ENCODE measurements around the gene TXNL4B. TPM values are rescaled to one million over a fixed set of nuclear protein-coding genes. Genes with fewer than 3 reads are reported as not detected.
A peak's percentile ranks its signal among the peaks of the same experiment; 100 is the strongest.

TXNL4B gene
- total and polyA plus RNA-seq, 9 of the 15 experiments (the other 6 are each of a cell fraction or from before 2014, with no cell fraction given) = 11.9 to 38.0 (median 22.3) TPM

- in situ Hi-C loops (cut with MboI) = no loop called here
- 89% methylated on average over 15 of the region's 17 CpGs for WGBS (ENCODE audit: insufficient coverage, low coverage, missing lambda C conversion rate)
- CTCF ChIA-PET (ENCODE audit: low intra/inter-chr PET ratio) = no interaction called here
Measured at GRCh38 chr16:72107371-72107770, 14.0 kb upstream of the TXNL4B start.

GRCh38 chr16:72105978-72106377, 12.6 kb upstream of the TXNL4B start:
- Histone ChIP-seq H3K9ac (ENCODE audit: insufficient read depth in 1 of 2, low read depth in 2 of 2, low read length in 2 of 2) (no peak overlapping the region), H3K27me3 (ENCODE audit: control insufficient read depth in 2 of 2, insufficient read depth in 2 of 2, low read length in 2 of 2) (no peaks in the 10 kb centered on the region), H3K36me3 (ENCODE audit: control insufficient read depth, insufficient read depth, low read length) (peaks cover 98% of the 10 kb centered on the region), H3K4me1 (replicated peaks in 1 of 2; ENCODE audit: control insufficient read depth in 2 of 2, insufficient read depth in 2 of 2, low read length in 2 of 2) (peaks cover 0 to 4% of the 10 kb centered on the region in 2 experiments; a peak in 1 of 5 replicates), H3K9me3 (replicated peaks; ENCODE audit: control insufficient read depth, insufficient read depth, low read depth, low read length) (no peaks in the 10 kb centered on the region), H3K4me2 (ENCODE audit: insufficient read depth, low read length) (no peak overlapping the region), H2AFZ (ENCODE audit: low read depth, low read length) (no peak overlapping the region), H3K27ac (ENCODE audit: extremely low read depth, low read depth, low read length) (no peak overlapping the region), H3K4me3 (no peak overlapping the region), H4K20me1 (replicated peaks; ENCODE audit: control insufficient read depth, insufficient read depth, low read length) (no peaks in the 10 kb centered on the region), H3K9me1 (ENCODE audit: control insufficient read depth, insufficient read depth, low read length) (peaks cover 3% of the 10 kb centered on the region), H3K79me2 (ENCODE audit: control insufficient read depth, insufficient read depth, low read length) (no peaks in the 10 kb centered on the region)
- ATAC-seq (no peak), FAIRE-seq (no peak), DNase-seq (ENCODE audit: extremely low read depth in 1 of 4, low spot score in 3 of 4) (no peak)
- no TSS peak for BruUV-seq (replicated peaks)
- CTCF ChIA-PET (ENCODE audit: low intra/inter-chr PET ratio) = no interaction called here
- 94% methylated on average over 11 of the region's 12 CpGs for WGBS (ENCODE audit: insufficient coverage, low coverage, missing lambda C conversion rate)
- POLR2A ChIA-PET = no interaction called here
- intact Hi-C loops (cut with micrococcal nuclease) = no loop called here
- in situ Hi-C loops (cut with MboI) = no loop called here
- no peak for TF ChIP-seq CBX8 (IDR thresholded peaks at IDR 0.05; ENCODE audit: borderline replicate concordance, extremely low read depth, low read depth, low read length, poor library complexity, severe bottlenecking)
- 0 out of 2 replicates have a peak, but pooled peaks have one; percentile 14 for TF ChIP-seq RBFOX2 (IDR thresholded peaks at IDR 0.05; ENCODE audit: low read depth, low read length)
- TF ChIP-seq BACH1 (tag; IDR thresholded peaks at IDR 0.05) = no peak

More at GRCh38 chr16:72107371-72107770, 14.0 kb upstream of the TXNL4B start:
- H3K4me2 ChIP-seq (ENCODE audit: insufficient read depth, low read length) = no peak overlapping the region
- peaks cover 98% of the 10 kb centered on the region; the same call in 2 of the 3 replicates for H3K36me3 ChIP-seq (ENCODE audit: control insufficient read depth, insufficient read depth, low read length)
- POLR2A ChIA-PET = interaction anchor here (0.6 kb wide), 1 partner anchor 27 kb away, joined by 3 read pairs; no protein-coding TSS in a partner anchor
- H3K4me3 ChIP-seq = no peak overlapping the region
- H4K20me1 ChIP-seq (replicated peaks; ENCODE audit: control insufficient read depth, insufficient read depth, low read length) = no peaks in the 10 kb centered on the region
- no TSS peak for BruUV-seq (replicated peaks)
- H3K9me3 ChIP-seq (replicated peaks; ENCODE audit: control insufficient read depth, insufficient read depth, low read depth, low read length) = no peaks in the 10 kb centered on the region
- no peak overlapping the region for H3K27ac ChIP-seq (ENCODE audit: extremely low read depth, low read depth, low read length)
- H2AFZ ChIP-seq (ENCODE audit: low read depth, low read length) = no peak overlapping the region
- H3K79me2 ChIP-seq (ENCODE audit: control insufficient read depth, insufficient read depth, low read length) = no peaks in the 10 kb centered on the region
- no peak for FAIRE-seq
- ATAC-seq = no peak
- H3K9ac ChIP-seq (ENCODE audit: insufficient read depth in 1 of 2, low read depth in 2 of 2, low read length in 2 of 2) = no peak overlapping the region
- H3K9me1 ChIP-seq (ENCODE audit: control insufficient read depth, insufficient read depth, low read length) = peaks cover 4% of the 10 kb centered on the region
- intact Hi-C loops (cut with micrococcal nuclease) = no loop called here
- peaks cover 4 to 14% of the 10 kb centered on the region in 2 experiments; a peak in 3 of 5 replicates for H3K4me1 ChIP-seq (replicated peaks in 1 of 2; ENCODE audit: control insufficient read depth in 2 of 2, insufficient read depth in 2 of 2, low read length in 2 of 2)
- no peak for TF ChIP-seq SAP30 (IDR thresholded peaks at IDR 0.05; ENCODE audit: borderline replicate concordance, insufficient read depth, low read depth, low read length, poor library complexity, severe bottlenecking)
- TF ChIP-seq HLTF (IDR thresholded peaks at IDR 0.05) = no peak
- no peak for TF ChIP-seq MYBL2 (IDR thresholded peaks at IDR 0.05; ENCODE audit: low read depth)
- no peak for TF ChIP-seq MYBL2 (CRISPR knock-in tag; IDR thresholded peaks at IDR 0.05; ENCODE audit: borderline replicate concordance)
- TF ChIP-seq SMARCA5 (IDR thresholded peaks at IDR 0.05) = no peak
- no peak for TF ChIP-seq SRF (CRISPR knock-in tag; IDR thresholded peaks at IDR 0.05)
- TF ChIP-seq NFE2L1 (tag; IDR thresholded peaks at IDR 0.05; ENCODE audit: borderline replicate concordance, low read depth) = no peak
- TF ChIP-seq MBD2 (IDR thresholded peaks at IDR 0.05; ENCODE audit: borderline replicate concordance, low read depth) = no peak
- TF ChIP-seq GTF2E2 (tag; IDR thresholded peaks at IDR 0.05) = no peak
- no peak for DNase-seq (ENCODE audit: extremely low read depth in 1 of 4, low spot score in 3 of 4)
- no peaks in the 10 kb centered on the region for H3K27me3 ChIP-seq (ENCODE audit: control insufficient read depth in 2 of 2, insufficient read depth in 2 of 2, low read length in 2 of 2)
